Cardiac fibroblast (primary cell): Measurements from ENCODE around the gene CARMIL1.

Source experiments
- DNase-seq, 2 donors: peaks; one replicate each; pipeline versions ENCODE4 v3.0.0 to v3.0.0-alpha.2; 2010; ENCODE audit warnings: low read depth in 2 of 2
- H3K4me3 ChIP-seq, 2 donors: replicated peaks in 1 of 2; 1 replicate in 1 of 2; 2 replicates in 1 of 2; pipeline ENCODE4 v1.5.1; 2011; ENCODE audit warnings: low read depth in 2 of 2, low read length in 2 of 2, mild to moderate bottlenecking in 2 of 2, moderate library complexity in 1 of 2
- TF ChIP-seq, protein P1 (sequence below): IDR thresholded peaks from one replicate; pipeline ENCODE4 v1.5.1; 2011; ENCODE audit warnings: low read depth, mild to moderate bottlenecking, low read length, inconsistent platforms

The CARMIL1 gene

DNA sequence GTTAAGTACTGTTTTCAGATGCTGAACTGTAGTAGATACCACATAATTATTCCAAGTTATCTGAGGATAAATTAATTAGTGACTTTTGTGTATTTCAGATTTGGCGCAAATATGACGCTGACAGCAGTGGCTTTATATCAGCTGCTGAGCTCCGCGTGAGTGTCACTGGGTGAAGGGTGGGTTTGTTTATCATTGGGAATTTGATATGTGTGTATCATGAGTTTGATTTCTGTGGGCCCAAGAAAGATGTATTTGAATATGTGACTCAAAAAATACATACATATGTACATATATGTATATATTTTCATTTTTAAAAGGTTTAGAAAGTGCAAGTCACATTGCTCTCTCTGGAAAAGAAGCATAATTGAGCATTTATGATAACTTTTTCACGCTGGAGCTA is 390.2 kb downstream of the CARMIL1 start:
- no peak for DNase-seq
- no peak overlapping the region for H3K4me3 ChIP-seq
- TF ChIP-seq, protein P1, sequence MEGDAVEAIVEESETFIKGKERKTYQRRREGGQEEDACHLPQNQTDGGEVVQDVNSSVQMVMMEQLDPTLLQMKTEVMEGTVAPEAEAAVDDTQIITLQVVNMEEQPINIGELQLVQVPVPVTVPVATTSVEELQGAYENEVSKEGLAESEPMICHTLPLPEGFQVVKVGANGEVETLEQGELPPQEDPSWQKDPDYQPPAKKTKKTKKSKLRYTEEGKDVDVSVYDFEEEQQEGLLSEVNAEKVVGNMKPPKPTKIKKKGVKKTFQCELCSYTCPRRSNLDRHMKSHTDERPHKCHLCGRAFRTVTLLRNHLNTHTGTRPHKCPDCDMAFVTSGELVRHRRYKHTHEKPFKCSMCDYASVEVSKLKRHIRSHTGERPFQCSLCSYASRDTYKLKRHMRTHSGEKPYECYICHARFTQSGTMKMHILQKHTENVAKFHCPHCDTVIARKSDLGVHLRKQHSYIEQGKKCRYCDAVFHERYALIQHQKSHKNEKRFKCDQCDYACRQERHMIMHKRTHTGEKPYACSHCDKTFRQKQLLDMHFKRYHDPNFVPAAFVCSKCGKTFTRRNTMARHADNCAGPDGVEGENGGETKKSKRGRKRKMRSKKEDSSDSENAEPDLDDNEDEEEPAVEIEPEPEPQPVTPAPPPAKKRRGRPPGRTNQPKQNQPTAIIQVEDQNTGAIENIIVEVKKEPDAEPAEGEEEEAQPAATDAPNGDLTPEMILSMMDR = no peak
